GM19240 (cell line): ENCODE results near the gene GBX1.

ENCODE experiments used
- DNase-seq: peaks from one replicate; pipeline ENCODE4 v3.0.0; 2011; ENCODE audit warnings: low spot score; ENCODE audit not compliant: insufficient read length

Gene GBX1

GRCh38 chr7:151194188-151194587, 26.7 kb upstream of the GBX1 start:
- DNase-seq: no peak

- no peak for DNase-seq
Observed at GRCh38 chr7:151193203-151193978, 25.9 kb upstream of the GBX1 start.

GRCh38 chr7:151192002-151192539, 24.6 kb upstream of the GBX1 start:
- DNase-seq: no peak

GRCh38 chr7:151191544-151191943, 24.1 kb upstream of the GBX1 start:
- DNase-seq: no peak

- DNase-seq: no peak
Observed at GRCh38 chr7:151189038-151189437, 21.5 kb upstream of the GBX1 start.

- DNase-seq: no peak
Observed at GRCh38 chr7:151188252-151188542, 20.7 kb upstream of the GBX1 start.

- no peak for DNase-seq
Observed at GRCh38 chr7:151187409-151188251, 20.1 kb upstream of the GBX1 start.

GRCh38 chr7:151186640-151187408, 19.3 kb upstream of the GBX1 start, which contains the start of gene ASB10:
ASB10 (minus strand) TSS chr7:151187250; CDS start chr7:151187130, 120 bp downstream.
- no peak for DNase-seq

- DNase-seq: no peak
Observed at GRCh38 chr7:151185762-151186639, 18.5 kb upstream of the GBX1 start.

- no peak for DNase-seq
Observed at GRCh38 chr7:151181011-151181431, 13.5 kb upstream of the GBX1 start.

GRCh38 chr7:151179946-151180345, 12.5 kb upstream of the GBX1 start:
- DNase-seq: no peak

- no peak for DNase-seq
Observed at GRCh38 chr7:151179287-151179860, 11.9 kb upstream of the GBX1 start.

- DNase-seq: no peak
Observed at GRCh38 chr7:151178831-151179230, 11.3 kb upstream of the GBX1 start.

GRCh38 chr7:151178236-151178635, 10.7 kb upstream of the GBX1 start:
- no peak for DNase-seq

GRCh38 chr7:151177310-151177709, 9.8 kb upstream of the GBX1 start:
- DNase-seq: no peak

GRCh38 chr7:151176401-151176800, 8.9 kb upstream of the GBX1 start:
- no peak for DNase-seq

- DNase-seq: no peak
Observed at GRCh38 chr7:151175793-151176311, 8.4 kb upstream of the GBX1 start.

GRCh38 chr7:151175047-151175792, 7.7 kb upstream of the GBX1 start:
- no peak for DNase-seq
